GM18951 (cell line): ENCODE data around the gene BCAR1.
"Not testable (repeated sequence)": the region's sequence is repeated elsewhere in the genome, so short reads cannot be mapped to it uniquely, and the experiment has no call there.

ENCODE experiments used
- POLR2A ChIP-seq: IDR thresholded peaks from 4 replicates; pipeline ENCODE4 v1.6.1; 2011; ENCODE audit warnings: mild to moderate bottlenecking; ENCODE audit not compliant: insufficient read length, insufficient read depth; ENCODE audit errors: extremely low read depth
- in situ Hi-C: fragments of 300-500 bp; cut with MboI; formaldehyde crosslinking; loops from one replicate; pipeline ENCODE4 v1.12.0; 2022; ENCODE audit warnings: low sequenced_read_pairs, mixed read lengths, inconsistent platforms; ENCODE audit not compliant: unreplicated experiment

Gene BCAR1

GRCh38 chr16:75244225-75244809 is 7.1 kb downstream of the BCAR1 start:
- no peak for TF ChIP-seq POLR2A
- in situ Hi-C loops = no loop called here

GRCh38 chr16:75243667-75244224 is 7.7 kb downstream of the BCAR1 start:
- in situ Hi-C loops = no loop called here
- no peak for TF ChIP-seq POLR2A

GRCh38 chr16:75242436-75243078 is 8.9 kb downstream of the BCAR1 start:
- in situ Hi-C loops = not testable (repeated sequence)

GRCh38 chr16:75241955-75242354 is 9.5 kb downstream of the BCAR1 start:
- TF ChIP-seq POLR2A = no peak
- in situ Hi-C loops = no loop called here

- no peak for TF ChIP-seq POLR2A
- in situ Hi-C loops = no loop called here
Measured at GRCh38 chr16:75241412-75241811, 10.0 kb downstream of the BCAR1 start.

- in situ Hi-C loops = not testable (repeated sequence)
Measured at GRCh38 chr16:75240633-75241032, 10.8 kb downstream of the BCAR1 start.

GRCh38 chr16:75239542-75240122 is 11.8 kb downstream of the BCAR1 start:
- no peak for TF ChIP-seq POLR2A
- in situ Hi-C loops = no loop called here

GRCh38 chr16:75238853-75239541 is 12.4 kb downstream of the BCAR1 start:
- TF ChIP-seq POLR2A = no peak
- in situ Hi-C loops = no loop called here

GRCh38 chr16:75238132-75238852 is 13.1 kb downstream of the BCAR1 start:
- in situ Hi-C loops = no loop called here
- no peak for TF ChIP-seq POLR2A

GRCh38 chr16:75237398-75238131 is 13.9 kb downstream of the BCAR1 start:
- in situ Hi-C loops = no loop called here
- TF ChIP-seq POLR2A = no peak

GRCh38 chr16:75236736-75237397 is 14.6 kb downstream of the BCAR1 start:
- in situ Hi-C loops = no loop called here
- no peak for TF ChIP-seq POLR2A

- in situ Hi-C loops = no loop called here
- no peak for TF ChIP-seq POLR2A
Measured at GRCh38 chr16:75236232-75236631, 15.2 kb downstream of the BCAR1 start.
